ENCODE data around the gene ATP6AP1.

ATP6AP1 gene

DNA sequence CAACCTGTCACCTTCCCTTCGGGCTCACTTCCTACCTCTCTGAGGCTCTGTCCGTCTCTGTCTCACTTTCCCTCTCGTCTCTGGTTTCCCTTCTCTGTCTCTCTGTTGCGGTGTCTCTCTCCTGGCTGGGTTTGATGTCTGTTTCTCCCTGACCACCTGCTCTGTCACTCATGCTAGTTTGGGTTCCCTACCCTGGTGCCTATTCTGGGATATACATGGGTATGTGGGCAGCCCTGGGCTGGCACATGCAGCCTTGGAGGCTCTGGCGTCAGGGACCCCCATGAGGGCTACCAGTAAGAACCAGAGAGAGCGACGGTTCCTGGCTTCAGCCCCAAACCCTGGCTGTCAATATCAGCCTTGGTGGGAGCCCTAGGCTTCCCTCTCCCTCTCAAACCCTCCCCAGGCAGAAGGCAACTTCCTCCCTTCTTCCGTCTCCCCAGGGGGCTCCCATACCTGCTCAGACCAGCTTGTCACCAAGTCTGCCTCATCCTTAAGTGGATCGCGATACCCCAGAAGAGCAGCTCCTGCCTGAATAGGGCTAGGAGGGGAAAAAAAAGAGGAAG is 19.7 kb upstream of the ATP6AP1 start:
- no peak for DNase-seq (ENCODE audit: insufficient read length, low spot score)
- FAIRE-seq = no peak
- peak; percentile 49 for TF ChIP-seq POLR2A (IDR thresholded peaks at IDR 0.05; ENCODE audit: low read depth, low read length)

- DNase-seq (ENCODE audit: insufficient read length, low spot score) = peak; percentile 42
- TF ChIP-seq POLR2A (IDR thresholded peaks at IDR 0.05; ENCODE audit: low read depth, low read length) = no peak
- FAIRE-seq = no peak
Measured at GRCh38 chrX:154409222-154409871, 19.1 kb upstream of the ATP6AP1 start, which contains the start of gene DNASE1L1. TSS of gene DNASE1L1 (minus strand) at chrX:154409254. CDS start at chrX:154405568, 3,686 bp downstream.

DNA sequence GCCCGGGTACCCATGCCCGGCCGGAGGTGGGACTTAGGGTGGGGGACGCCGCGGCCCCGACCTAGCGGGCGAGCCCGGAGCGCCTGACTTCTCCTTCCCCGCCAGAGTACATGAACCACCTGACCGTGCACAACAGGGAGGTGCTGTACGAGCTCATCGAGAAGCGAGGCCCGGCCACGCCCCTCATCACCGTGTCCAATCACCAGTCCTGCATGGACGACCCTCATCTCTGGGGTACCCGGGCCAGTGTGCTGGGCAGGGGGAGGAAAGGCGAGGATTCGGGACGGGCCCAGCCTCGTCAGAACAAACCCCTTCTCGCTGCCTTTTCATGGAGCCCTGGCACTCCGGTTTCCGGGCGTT is 16.5 kb upstream of the ATP6AP1 start:
- FAIRE-seq = no peak
- DNase-seq (ENCODE audit: insufficient read length, low spot score) = no peak
- TF ChIP-seq POLR2A (IDR thresholded peaks at IDR 0.05; ENCODE audit: low read depth, low read length) = peak; percentile 64

GRCh38 chrX:154412468-154412867 is 16.0 kb upstream of the ATP6AP1 start:
- no peak for TF ChIP-seq POLR2A (IDR thresholded peaks at IDR 0.05; ENCODE audit: low read depth, low read length)
- no peak for DNase-seq (ENCODE audit: insufficient read length, low spot score)
- FAIRE-seq = no peak

- no peak for TF ChIP-seq POLR2A (IDR thresholded peaks at IDR 0.05; ENCODE audit: low read depth, low read length)
- FAIRE-seq (no peak), DNase-seq (ENCODE audit: insufficient read length, low spot score) (no peak)
Measured at GRCh38 chrX:154413142-154413541, 15.3 kb upstream of the ATP6AP1 start.

DNA sequence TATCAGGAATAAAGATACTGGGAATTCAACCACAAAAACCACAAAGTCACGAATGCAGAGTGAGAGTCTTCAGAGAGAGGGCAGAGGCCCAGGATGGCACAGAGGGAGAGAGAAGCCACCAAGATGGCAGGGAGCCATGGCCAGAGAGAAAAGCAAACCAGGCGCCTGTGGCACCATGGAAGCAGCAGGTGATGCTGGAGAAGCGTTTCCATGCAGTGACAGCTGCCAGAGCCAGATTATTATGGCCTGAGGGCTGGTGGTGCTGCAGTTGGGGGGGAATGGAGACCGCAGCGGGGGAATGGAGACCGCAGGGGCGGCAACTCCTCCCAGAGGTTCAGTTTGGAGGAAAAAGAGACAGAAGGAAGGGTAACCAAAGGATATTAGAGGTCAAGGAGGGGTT is 11.3 kb upstream of the ATP6AP1 start:
- no peak for DNase-seq (ENCODE audit: insufficient read length, low spot score)

GRCh38 chrX:154419189-154419588 is 9.3 kb upstream of the ATP6AP1 start:
- FAIRE-seq (no peak), DNase-seq (ENCODE audit: insufficient read length, low spot score) (no peak)
- no peak for TF ChIP-seq POLR2A (IDR thresholded peaks at IDR 0.05; ENCODE audit: low read depth, low read length)

More for the DNA sequence above, 11.3 kb upstream of the ATP6AP1 start:
- no peak for TF ChIP-seq POLR2A (IDR thresholded peaks at IDR 0.05; ENCODE audit: low read depth, low read length)
- FAIRE-seq = no peak

DNA sequence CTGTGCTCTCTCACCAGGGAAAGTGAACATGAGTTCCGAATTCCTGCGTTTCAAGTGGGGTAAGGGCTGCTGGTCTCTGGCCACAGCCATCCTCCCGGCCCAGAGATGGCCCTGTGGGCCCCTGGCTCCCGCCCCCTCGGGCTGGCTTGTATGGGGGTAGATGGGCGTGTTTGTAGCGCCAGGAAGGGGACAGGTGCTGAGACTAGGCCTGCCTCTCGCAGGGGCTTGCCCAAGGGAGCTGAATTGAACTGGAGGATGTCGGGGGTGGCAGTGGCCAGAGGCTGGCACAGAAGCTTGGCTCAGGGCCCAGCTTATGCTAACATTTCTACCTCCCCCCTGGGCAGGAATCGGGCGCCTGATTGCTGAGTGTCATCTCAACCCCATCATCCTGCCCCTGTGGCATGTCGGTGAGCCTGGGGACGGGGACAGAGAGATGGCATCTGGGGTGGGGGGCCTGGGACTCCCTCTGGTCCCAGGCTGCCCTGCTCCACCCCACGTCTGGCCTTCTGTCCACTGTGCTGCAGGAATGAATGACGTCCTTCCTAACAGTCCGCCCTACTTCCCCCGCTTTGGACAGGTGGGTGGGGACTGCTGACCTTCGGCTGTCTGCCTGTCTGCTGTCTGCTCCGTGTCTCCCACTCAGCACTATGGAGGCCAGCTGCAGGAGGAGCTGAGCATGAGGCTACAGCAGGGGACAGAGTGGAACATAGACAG is 8.6 kb upstream of the ATP6AP1 start:
- FAIRE-seq (no peak), DNase-seq (ENCODE audit: insufficient read length, low spot score) (no peak)

GRCh38 chrX:154420402-154420756 is 8.1 kb upstream of the ATP6AP1 start:
- DNase-seq (ENCODE audit: insufficient read length, low spot score) (no peak), FAIRE-seq (no peak)
- no peak for TF ChIP-seq POLR2A (IDR thresholded peaks at IDR 0.05; ENCODE audit: low read depth, low read length)

More for the DNA sequence above, 8.6 kb upstream of the ATP6AP1 start:
- no peak for TF ChIP-seq POLR2A (IDR thresholded peaks at IDR 0.05; ENCODE audit: low read depth, low read length)

DNA sequence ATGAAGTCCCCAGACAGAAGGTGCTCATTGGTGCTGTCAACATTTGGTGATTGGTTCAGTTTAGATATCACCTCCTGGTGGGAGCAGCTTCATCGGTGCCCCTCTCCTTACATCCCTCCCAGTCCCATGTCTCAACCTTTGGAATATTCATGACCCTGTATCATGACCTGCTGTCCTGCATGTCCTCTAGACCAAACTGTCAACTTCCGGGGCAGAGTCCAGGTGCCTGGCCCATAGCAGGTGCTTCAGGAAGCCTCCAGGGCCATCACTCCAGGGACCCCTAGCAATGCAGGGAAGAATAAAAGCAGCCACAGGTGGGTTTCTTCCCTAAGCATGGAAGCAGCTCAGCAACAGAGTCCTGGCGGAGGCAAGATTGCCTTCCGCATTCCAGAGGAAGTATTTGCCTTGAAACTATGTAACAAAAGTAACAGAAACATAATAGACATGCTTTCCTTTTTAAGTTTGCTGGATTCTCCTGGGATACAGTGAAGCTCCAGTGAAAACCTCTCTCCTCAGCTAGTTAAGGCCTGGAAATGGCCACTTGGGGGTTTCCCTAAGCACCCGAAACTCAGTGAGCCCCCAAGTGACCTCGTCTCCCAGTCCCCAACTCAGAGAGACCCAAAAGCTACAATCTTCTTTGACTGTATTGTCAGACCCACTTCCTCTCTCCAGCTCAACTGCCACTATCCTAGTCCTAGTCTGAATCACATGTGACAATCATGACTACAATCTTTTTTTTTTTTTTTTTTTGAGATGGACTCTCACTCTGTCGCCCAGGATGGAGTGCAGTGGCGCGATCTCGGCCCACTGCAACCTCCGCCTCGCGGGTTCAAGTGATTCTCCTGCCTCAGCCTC is 1.3 kb upstream of the ATP6AP1 start:
- FAIRE-seq = no peak
- no peak for TF ChIP-seq POLR2A (IDR thresholded peaks at IDR 0.05; ENCODE audit: low read depth, low read length)
- DNase-seq (ENCODE audit: insufficient read length, low spot score) = no peak

GRCh38 chrX:154429711-154430110 is 1.2 kb downstream of the ATP6AP1 start:
- TF ChIP-seq POLR2A (IDR thresholded peaks at IDR 0.05; ENCODE audit: low read depth, low read length) = no peak
- FAIRE-seq = no peak
- no peak for DNase-seq (ENCODE audit: insufficient read length, low spot score)

DNA sequence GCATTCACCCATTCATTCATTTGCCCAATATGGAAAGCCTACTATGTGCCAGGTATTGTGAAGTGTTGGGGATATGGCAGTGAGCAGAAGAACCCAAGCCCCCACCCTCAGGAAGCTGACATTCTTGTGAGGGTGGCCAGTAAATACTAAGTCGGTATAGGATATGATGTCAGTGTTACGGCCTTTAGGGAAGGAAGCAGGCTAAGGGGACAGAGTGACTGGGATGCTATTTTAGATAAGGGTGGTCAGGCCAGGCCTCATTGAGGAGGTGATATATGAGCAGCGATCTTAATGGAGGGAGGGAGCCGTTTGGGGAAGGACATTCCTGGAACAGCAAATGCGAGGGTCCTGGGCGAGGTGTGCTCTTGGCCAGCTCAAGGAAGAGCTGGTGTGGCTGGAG is 2.0 kb downstream of the ATP6AP1 start:
- DNase-seq (ENCODE audit: insufficient read length, low spot score) (no peak), FAIRE-seq (no peak)
- TF ChIP-seq POLR2A (IDR thresholded peaks at IDR 0.05; ENCODE audit: low read depth, low read length) = no peak

DNA sequence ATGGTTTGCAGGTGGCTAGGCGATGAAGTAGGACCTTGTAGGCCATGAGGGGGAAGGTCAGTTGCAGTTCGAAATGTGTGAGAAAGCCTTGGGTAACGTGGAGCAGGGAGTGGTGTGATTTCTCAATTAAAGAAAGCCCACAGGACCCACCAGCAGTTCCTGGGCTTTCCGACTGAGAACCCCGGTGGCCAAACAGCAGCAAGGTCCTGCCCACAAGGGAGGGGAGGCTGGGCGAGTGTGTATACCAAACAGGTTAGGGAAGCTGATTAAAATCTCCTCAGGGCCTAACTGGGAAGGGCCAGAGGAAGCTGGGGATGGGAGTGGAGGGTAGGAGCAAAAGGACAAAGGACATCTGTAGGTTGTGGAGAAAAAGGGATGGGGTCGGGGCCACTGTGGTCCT is 2.4 kb downstream of the ATP6AP1 start:
- DNase-seq (ENCODE audit: insufficient read length, low spot score) (no peak), FAIRE-seq (no peak)
- TF ChIP-seq POLR2A (IDR thresholded peaks at IDR 0.05; ENCODE audit: low read depth, low read length) = no peak

DNA sequence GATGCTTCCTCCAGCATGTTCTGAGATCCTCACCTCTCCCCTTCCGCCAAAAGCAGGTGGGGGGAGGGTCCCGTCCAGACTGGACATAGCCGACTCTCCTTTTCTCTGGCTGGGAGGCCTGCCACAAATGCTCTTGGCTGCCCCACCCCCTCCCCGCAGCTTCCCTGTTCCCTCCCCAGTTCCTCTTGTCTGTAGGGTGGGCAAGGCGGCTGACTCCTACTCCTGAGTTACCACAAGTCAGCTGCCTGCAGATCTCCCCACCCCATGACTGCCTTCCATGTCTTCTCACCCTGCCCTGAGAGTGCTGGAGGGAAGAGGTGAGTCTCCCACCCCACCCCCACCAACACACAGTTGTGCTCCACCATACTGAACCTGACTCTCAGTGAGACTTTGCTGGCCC is 2.9 kb downstream of the ATP6AP1 start:
- no peak for TF ChIP-seq POLR2A (IDR thresholded peaks at IDR 0.05; ENCODE audit: low read depth, low read length)
- DNase-seq (ENCODE audit: insufficient read length, low spot score) = no peak
- no peak for FAIRE-seq
